ENCODE data around the gene CCDC12. TPM values are rescaled to one million over a fixed set of nuclear protein-coding genes. Genes with fewer than 3 reads are reported as not detected.
A peak's percentile ranks its signal among the peaks of the same experiment; 100 is the strongest.

The CCDC12 gene
- total RNA-seq, 1 donor from 2014 or later: 60.3 TPM

DNA sequence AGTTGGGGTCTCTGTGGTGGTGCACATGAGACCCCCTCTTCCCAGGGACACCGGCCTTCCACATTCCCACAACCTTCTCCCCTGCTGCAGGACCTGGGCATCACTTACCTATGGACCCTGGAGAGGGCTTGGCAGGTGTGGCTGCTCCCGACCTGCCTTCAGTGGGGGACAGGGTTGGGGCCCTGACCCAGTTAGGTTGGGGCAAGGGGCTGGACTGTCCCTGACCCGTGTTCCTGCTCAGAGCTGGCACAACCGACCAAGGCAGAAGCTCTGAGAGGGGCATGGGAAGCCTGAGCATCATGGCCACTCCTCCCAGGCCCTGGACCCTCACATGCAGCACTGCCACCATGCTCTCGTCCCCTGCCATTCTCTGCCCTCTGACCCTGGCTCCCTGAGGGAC lies 9.0 kb upstream of the CCDC12 start:
- no peak for TF ChIP-seq CTCF (conservative IDR thresholded peaks at IDR 0.05; ENCODE audit: low read depth, low read length)
- H3K4me3 ChIP-seq (ENCODE audit: low read depth, low read length): no peak overlapping the region
- DNase-seq (ENCODE audit: low read depth): no peak

- no peak for TF ChIP-seq CTCF (conservative IDR thresholded peaks at IDR 0.05; ENCODE audit: low read depth, low read length)
Observed at GRCh38 chr3:46984591-46985459, 8.3 kb upstream of the CCDC12 start.

DNA sequence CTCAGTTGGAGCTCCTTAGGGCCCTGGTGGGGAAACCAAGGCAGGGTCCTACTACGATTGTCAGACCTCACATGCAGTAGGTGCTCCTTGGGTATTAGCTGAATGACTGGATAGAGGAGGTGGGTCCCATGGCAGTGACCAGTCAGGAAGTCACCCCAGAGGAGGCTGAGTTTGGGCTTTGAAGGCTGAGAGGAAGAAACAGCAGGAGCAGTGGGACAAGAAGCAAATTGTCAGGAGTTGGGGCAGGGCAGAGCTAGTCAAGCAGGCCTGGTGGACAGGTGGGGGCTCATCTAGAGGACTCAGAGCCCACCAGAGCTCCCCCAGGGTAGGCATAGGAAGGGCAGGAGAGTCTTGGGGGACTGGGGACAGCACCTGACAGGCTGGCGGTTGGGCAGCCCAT lies 6.0 kb upstream of the CCDC12 start:
- no peak for DNase-seq (ENCODE audit: low read depth)
- no peak for TF ChIP-seq CTCF (conservative IDR thresholded peaks at IDR 0.05; ENCODE audit: low read depth, low read length)
- H3K4me3 ChIP-seq (ENCODE audit: low read depth, low read length): no peak overlapping the region

More at GRCh38 chr3:46984591-46985459, 8.3 kb upstream of the CCDC12 start:
- no peak overlapping the region for H3K4me3 ChIP-seq (ENCODE audit: low read depth, low read length)
- no peak for DNase-seq (ENCODE audit: low read depth)

DNA sequence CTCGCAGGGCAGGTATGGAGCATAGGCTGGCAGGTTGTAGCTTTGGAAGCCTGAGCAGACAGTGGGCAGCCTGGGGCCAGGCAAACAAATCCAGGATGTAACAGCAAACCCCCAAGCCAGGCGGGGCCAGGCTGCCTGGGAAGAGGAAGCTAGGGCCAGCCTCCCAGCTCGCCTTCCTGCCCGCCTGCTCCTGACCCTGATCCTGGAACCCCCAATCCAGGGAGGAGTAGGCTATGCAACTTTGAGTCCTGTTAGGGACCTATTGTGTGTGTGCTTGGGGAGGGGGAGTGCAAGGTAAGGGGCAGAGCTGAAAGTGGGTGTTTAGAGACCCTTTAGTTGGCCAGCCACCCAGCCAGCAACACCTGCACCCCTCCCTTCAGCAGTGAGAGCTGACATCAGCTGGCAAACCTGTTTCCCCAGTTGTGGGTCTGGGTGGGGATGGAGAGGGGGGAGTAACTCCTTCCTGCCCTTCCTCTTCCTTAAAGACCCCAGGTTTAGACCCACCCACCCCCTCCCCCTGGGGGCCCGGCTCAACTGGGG lies 5.5 kb upstream of the CCDC12 start:
- TF ChIP-seq CTCF (conservative IDR thresholded peaks at IDR 0.05; ENCODE audit: low read depth, low read length): no peak
- H3K4me3 ChIP-seq (ENCODE audit: low read depth, low read length): no peak overlapping the region
- no peak for DNase-seq (ENCODE audit: low read depth)

- no peak for DNase-seq (ENCODE audit: low read depth)
- no peak for TF ChIP-seq CTCF (conservative IDR thresholded peaks at IDR 0.05; ENCODE audit: low read depth, low read length)
- H3K4me3 ChIP-seq (ENCODE audit: low read depth, low read length): peak overlapping the region; percentile 74
Observed at GRCh38 chr3:46979958-46980497, 3.5 kb upstream of the CCDC12 start.

GRCh38 chr3:46978985-46979944 lies 2.7 kb upstream of the CCDC12 start, which contains the start of gene NBEAL2:
TSS of gene NBEAL2 (plus strand) at chr3:46979666. CDS start at chr3:46979862, 196 bp downstream.
- no peak for TF ChIP-seq CTCF (conservative IDR thresholded peaks at IDR 0.05; ENCODE audit: low read depth, low read length)
- peak within 1 kb of the TSS; percentile 74 for H3K4me3 ChIP-seq (ENCODE audit: low read depth, low read length)
- no peak for DNase-seq (ENCODE audit: low read depth)
